HG03521 (cell line): ENCODE results near the gene RPL27.

ENCODE experiments used
- ATAC-seq: cut with Tn5 transposase; IDR thresholded peaks from one replicate; pipeline ENCODE4 v1.9.1; 2021; ENCODE audit warnings: mild to moderate bottlenecking, moderate library complexity; ENCODE audit not compliant: unreplicated experiment

The RPL27 gene

DNA sequence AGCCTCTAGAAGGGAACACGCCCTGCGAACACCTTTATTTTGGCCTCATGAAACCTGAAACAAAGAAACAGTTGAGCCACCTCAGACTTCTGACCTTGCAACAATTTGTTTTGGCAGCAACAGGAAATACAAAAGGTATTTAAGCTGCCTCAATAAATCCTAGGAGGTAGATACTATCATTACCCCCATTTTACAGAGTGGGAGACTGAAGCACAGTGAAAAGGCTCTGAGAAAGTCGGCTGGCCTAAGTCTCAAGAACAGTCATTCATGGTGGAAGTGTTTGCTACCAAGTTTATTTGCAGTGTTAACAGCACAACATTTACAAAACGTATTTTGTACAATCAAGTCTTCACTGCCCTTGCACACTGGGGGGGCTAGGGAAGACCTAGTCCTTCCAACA, 45.8 kb downstream of the RPL27 start:
- ATAC-seq: no peak

DNA sequence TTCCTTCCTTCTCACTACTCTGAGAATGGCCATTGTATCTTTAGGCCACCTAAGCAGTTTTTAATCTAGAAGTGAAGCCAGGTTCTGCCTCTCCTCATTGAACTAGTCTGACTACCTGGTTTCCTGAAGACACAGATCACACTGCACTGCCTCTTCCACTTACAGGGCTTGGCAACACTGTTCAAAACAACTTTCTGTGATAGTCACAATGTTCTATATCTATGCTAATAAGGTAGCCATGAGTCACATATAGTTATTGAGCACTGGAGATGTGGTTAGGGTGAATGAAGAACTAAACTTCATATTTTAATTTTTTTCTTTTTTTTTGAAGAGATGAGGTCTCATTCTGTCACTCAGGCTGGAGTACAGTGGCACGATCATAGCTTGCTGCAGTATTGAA, 53.8 kb downstream of the RPL27 start:
- ATAC-seq: no peak
